K562 (cell line): ENCODE data around the gene SP140L. TPM values are rescaled to one million over a fixed set of nuclear protein-coding genes. Genes with fewer than 3 reads are reported as not detected.

Source experiments
- FOXK1 ChIP-seq: sonication (generic); formaldehyde crosslinking; IDR thresholded peaks from 2 replicates; pipeline ENCODE4 v1.8.0; 2022; ENCODE audit warnings: missing genetic modification reagents, mild to moderate bottlenecking, borderline replicate concordance
- GTF3C2 ChIP-seq: IDR thresholded peaks from 3 replicates; pipeline ENCODE4 v1.6.1; 2011; ENCODE audit warnings: borderline replicate concordance, mild to moderate bottlenecking, moderate library complexity; ENCODE audit not compliant: insufficient read length; ENCODE audit errors: extremely low read depth
- HDAC3 ChIP-seq: fragments of 450-650 bp; IDR thresholded peaks from 2 replicates; pipeline ENCODE4 v1.6.1; 2018; ENCODE audit warnings: borderline replicate concordance, mild to moderate bottlenecking, moderate library complexity; ENCODE audit not compliant: partially characterized antibody
- HSF4 ChIP-seq: fragments of 250-450 bp; sonication (Bioruptor Pico); IDR thresholded peaks from 2 replicates; pipeline ENCODE4 v2.1.2; 2022; ENCODE audit warnings: mild to moderate bottlenecking, moderate library complexity, borderline replicate concordance
- KAT7 ChIP-seq: sonication (generic); formaldehyde crosslinking; IDR thresholded peaks from 2 replicates; pipeline ENCODE4 v1.8.0; 2022; ENCODE audit warnings: missing genetic modification reagents, mild to moderate bottlenecking, borderline replicate concordance
- KLF13 ChIP-seq: fragments of 450-650 bp; IDR thresholded peaks from 2 replicates; pipeline ENCODE4 v1.6.1; 2016; ENCODE audit warnings: missing genetic modification characterization, low read depth, mild to moderate bottlenecking, missing compliant biosample characterization, moderate library complexity, borderline replicate concordance
- L3MBTL2 ChIP-seq: fragments of 450-650 bp; IDR thresholded peaks from 2 replicates; pipeline ENCODE4 v1.6.1; 2016; ENCODE audit warnings: mild to moderate bottlenecking, moderate library complexity
- MAX ChIP-seq: sonication (generic); formaldehyde crosslinking; IDR thresholded peaks from 2 replicates; pipeline ENCODE4 v1.9.0; 2022; ENCODE audit warnings: mild to moderate bottlenecking, missing genetic modification reagents
- POLR2AphosphoS5 ChIP-seq: IDR thresholded peaks from 2 replicates; pipeline ENCODE4 v1.6.1; 2011; ENCODE audit warnings: mild to moderate bottlenecking, low read depth, low read length, moderate library complexity; ENCODE audit not compliant: control insufficient read depth, insufficient read depth
- ZBTB33 ChIP-seq: sonication (generic); formaldehyde crosslinking; IDR thresholded peaks from 2 replicates; pipeline ENCODE4 v1.8.1; 2023; ENCODE audit warnings: mild to moderate bottlenecking, missing genetic modification reagents
- ZNF165 ChIP-seq: fragments of 250-450 bp; sonication (Bioruptor Pico); IDR thresholded peaks from 2 replicates; pipeline ENCODE4 v1.4.0; 2020; ENCODE audit warnings: borderline replicate concordance
- ZNF511 ChIP-seq: sonication (generic); formaldehyde crosslinking; IDR thresholded peaks from 2 replicates; pipeline ENCODE4 v1.8.0; 2022; ENCODE audit warnings: mild to moderate bottlenecking, missing genetic modification reagents
- ZNF583 ChIP-seq: fragments of 250-450 bp; sonication (Bioruptor Pico); IDR thresholded peaks from 2 replicates; pipeline ENCODE4 v1.4.0; 2020
- polyA plus RNA-seq, 8 experiments: library from polyadenylated mRNA; depleted of rRNA in 4 of 8; stranded (reverse) in 5 of 8; unstranded in 3 of 8; fragments of >200 nt; fragmentation: Nextera tagmentation in 2 of 8; fragmentation: Illumina TruSeq in 1 of 8; extraction: Ambion mirVana in 2 of 8; extraction: Trizol in 1 of 8; gene quantifications; 2 replicates each; pipeline versions ENCODE4 v1.2.1 to v1.2.3, GENCODE V29; 2011 to 2014; ENCODE audit warnings: inconsistent platforms in 1 of 8, missing spikeins in 1 of 8
- total RNA-seq, 7 experiments: library from RNA; depleted of rRNA in 6 of 7; stranded (reverse); fragments of >200 nt in 6 of 7; fragmentation: Illumina TruSeq in 2 of 7; extraction: Trizol in 2 of 7; gene quantifications; 2 replicates each; pipeline versions ENCODE4 v1.2.1 to v1.2.3, GENCODE V29; 2011 to 2021; ENCODE audit warnings: low replicate concordance in 1 of 7
- TF ChIP-seq, protein P1 (sequence below): fragments of 450-650 bp; IDR thresholded peaks from 2 replicates; pipeline ENCODE4 v1.6.1; 2018; ENCODE audit warnings: mild to moderate bottlenecking, low read depth; ENCODE audit not compliant: partially characterized antibody
- TF ChIP-seq, protein P2 (sequence below), 2 experiments: fragments of 200-800 bp in 1 of 2; sonication (Bioruptor generic) in 1 of 2; sonication (generic) in 1 of 2; formaldehyde crosslinking in 1 of 2; IDR thresholded peaks in 1 of 2; conservative IDR thresholded peaks in 1 of 2; 2 replicates each; pipeline versions ENCODE4 v1.5.0 to v1.6.1; 2016 to 2020; ENCODE audit warnings: missing compliant biosample characterization in 1 of 2, missing genetic modification characterization in 1 of 2, missing genetic modification reagents in 1 of 2

The SP140L gene
- total and polyA plus RNA-seq, 9 of the 15 experiments (the other 6 are each of a cell fraction or from before 2014, with no cell fraction given), result 4.0 to 15.5 (median 11.3) TPM

DNA sequence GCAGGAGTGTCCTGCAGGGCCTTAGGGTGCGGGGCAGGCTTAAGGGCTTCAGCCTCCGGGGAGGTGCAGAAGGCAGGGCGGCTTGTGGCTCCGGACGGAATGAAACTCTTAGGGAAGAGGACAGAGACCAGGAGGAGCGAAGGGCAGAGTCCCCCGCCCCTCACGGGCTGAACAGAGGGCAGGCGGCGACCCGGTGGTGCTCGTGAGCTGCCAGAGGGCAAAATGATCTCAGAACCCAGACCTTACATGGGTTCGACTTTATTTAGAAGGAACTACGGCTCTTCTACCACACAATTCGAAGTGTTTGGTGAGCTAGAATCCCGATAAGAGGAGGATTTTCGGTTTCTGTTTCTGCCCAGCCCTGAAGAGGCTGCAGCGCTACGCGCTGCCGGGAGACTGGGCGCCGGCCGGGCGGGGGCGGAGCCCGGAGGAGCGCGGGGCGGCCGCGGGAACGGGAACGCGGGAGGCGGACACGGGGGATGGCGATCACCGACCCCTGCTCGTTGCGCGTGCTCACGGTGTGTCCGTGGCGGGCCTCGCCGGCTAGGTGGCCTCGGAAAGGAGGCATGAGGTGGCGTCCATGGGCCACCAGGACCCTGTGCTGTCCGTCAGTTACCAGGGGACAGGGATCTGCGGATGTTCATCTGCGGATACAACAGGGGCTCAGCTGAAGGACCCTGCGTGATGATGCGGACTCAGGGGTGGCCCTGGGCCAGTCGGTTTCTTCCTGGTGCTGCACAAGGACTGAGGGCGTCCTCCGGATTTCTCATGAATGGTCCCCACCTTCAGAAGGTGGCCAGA is 84.8 kb downstream of the SP140L start (continued):
- TF ChIP-seq GTF3C2, result no peak
- TF ChIP-seq KLF13 (tag), result no peak
- no peak for TF ChIP-seq ZNF583 (CRISPR knock-in tag)
- TF ChIP-seq ZNF165, result no peak
- TF ChIP-seq HSF4 (CRISPR knock-in tag), result no peak
- TF ChIP-seq HDAC3, result no peak
- TF ChIP-seq, protein P1, sequence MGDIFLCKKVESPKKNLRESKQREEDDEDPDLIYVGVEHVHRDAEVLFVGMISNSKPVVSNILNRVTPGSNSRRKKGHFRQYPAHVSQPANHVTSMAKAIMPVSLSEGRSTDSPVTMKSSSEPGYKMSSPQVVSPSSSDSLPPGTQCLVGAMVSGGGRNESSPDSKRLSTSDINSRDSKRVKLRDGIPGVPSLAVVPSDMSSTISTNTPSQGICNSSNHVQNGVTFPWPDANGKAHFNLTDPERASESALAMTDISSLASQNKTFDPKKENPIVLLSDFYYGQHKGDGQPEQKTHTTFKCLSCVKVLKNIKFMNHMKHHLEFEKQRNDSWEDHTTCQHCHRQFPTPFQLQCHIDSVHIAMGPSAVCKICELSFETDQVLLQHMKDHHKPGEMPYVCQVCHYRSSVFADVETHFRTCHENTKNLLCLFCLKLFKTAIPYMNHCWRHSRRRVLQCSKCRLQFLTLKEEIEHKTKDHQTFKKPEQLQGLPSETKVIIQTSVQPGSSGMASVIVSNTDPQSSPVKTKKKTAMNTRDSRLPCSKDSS, result no peak
- TF ChIP-seq ZBTB33 (CRISPR knock-in tag), result no peak
- TF ChIP-seq ZNF511 (CRISPR knock-in tag), result peak; percentile 49; the same call in 1 of the 2 replicates
- peak; percentile 83 for TF ChIP-seq L3MBTL2
- TF ChIP-seq, protein P2, sequence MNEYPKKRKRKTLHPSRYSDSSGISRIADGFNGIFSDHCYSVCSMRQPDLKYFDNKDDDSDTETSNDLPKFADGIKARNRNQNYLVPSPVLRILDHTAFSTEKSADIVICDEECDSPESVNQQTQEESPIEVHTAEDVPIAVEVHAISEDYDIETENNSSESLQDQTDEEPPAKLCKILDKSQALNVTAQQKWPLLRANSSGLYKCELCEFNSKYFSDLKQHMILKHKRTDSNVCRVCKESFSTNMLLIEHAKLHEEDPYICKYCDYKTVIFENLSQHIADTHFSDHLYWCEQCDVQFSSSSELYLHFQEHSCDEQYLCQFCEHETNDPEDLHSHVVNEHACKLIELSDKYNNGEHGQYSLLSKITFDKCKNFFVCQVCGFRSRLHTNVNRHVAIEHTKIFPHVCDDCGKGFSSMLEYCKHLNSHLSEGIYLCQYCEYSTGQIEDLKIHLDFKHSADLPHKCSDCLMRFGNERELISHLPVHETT (CRISPR knock-in tag; conservative IDR thresholded peaks at IDR 0.05 in 1 of 2, IDR thresholded peaks at IDR 0.05 in 1 of 2), result peak in 1 of 2 experiments; percentile 61; a peak in 1 of 4 replicates
- TF ChIP-seq FOXK1 (CRISPR knock-in tag), result no peak
- TF ChIP-seq MAX (CRISPR knock-in tag), result peak; percentile 69
- peak; percentile 61; the same call in 1 of the 2 replicates for TF ChIP-seq POLR2AphosphoS5
- TF ChIP-seq KAT7, result peak; percentile 35; the same call in 1 of the 2 replicates
